ENCODE results near the gene NCOR2.

DNA sequence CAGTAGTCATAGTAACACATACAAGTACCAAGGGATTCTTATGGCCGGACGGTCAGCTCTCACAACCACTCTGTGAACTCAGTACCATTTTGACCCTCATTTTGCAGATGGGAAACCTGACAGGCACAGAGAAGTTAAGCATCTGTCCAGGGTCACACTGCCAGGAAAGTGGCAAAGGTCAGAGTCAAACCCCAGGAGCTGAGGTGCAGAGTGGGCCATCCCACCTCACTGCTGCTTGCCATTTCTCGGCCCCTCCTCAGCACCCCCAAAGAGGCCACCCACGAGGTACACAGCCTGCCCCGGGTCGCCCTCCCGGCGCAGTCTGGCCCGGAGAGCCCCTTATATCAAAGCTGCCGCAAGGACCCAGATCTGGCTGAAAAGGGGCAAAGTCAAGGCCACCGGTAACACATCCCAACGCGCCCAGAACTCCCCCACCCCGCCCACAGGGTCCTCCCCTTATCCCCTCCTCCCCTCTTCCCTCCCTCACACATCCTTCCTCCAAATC lies 1.7 kb downstream of the NCOR2 start:
- TF ChIP-seq, protein P1, sequence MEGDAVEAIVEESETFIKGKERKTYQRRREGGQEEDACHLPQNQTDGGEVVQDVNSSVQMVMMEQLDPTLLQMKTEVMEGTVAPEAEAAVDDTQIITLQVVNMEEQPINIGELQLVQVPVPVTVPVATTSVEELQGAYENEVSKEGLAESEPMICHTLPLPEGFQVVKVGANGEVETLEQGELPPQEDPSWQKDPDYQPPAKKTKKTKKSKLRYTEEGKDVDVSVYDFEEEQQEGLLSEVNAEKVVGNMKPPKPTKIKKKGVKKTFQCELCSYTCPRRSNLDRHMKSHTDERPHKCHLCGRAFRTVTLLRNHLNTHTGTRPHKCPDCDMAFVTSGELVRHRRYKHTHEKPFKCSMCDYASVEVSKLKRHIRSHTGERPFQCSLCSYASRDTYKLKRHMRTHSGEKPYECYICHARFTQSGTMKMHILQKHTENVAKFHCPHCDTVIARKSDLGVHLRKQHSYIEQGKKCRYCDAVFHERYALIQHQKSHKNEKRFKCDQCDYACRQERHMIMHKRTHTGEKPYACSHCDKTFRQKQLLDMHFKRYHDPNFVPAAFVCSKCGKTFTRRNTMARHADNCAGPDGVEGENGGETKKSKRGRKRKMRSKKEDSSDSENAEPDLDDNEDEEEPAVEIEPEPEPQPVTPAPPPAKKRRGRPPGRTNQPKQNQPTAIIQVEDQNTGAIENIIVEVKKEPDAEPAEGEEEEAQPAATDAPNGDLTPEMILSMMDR (IDR thresholded peaks at IDR 0.05; ENCODE audit: extremely low read depth in 1 of 2, insufficient read depth in 1 of 2, low read depth in 1 of 2, low read length in 2 of 2): no peak
- TF ChIP-seq POLR2AphosphoS5 (IDR thresholded peaks at IDR 0.05; ENCODE audit: insufficient read depth, low read depth, low read length) (no peak), GATA2 (IDR thresholded peaks at IDR 0.05; ENCODE audit: insufficient read depth, insufficient read length, low read depth, low read length) (no peak), POLR2A (IDR thresholded peaks at IDR 0.05; ENCODE audit: low read depth, low read length) (no peak)
- TF ChIP-seq, protein P2, sequence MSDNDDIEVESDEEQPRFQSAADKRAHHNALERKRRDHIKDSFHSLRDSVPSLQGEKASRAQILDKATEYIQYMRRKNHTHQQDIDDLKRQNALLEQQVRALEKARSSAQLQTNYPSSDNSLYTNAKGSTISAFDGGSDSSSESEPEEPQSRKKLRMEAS (IDR thresholded peaks at IDR 0.05; ENCODE audit: insufficient read depth, insufficient read length): no peak
